Right lung (tissue), 5 donors: ENCODE measurements around the gene SFXN2. TPM values are rescaled to one million over a fixed set of nuclear protein-coding genes. Genes with fewer than 3 reads are reported as not detected.
"Not testable (repeated sequence)": the region's sequence is repeated elsewhere in the genome, so short reads cannot be mapped to it uniquely, and the experiment has no call there.

ENCODE experiments used
- DNase-seq, 2 donors: peaks; one replicate each; pipeline ENCODE4 v3.0.0-alpha.2; 2013
- polyA plus RNA-seq, 5 donors: library from polyadenylated mRNA; unstranded; fragments of 120-200 nt; gene quantifications; one replicate each; pipeline versions ENCODE4 v1.2.1 to v1.2.3, GENCODE V29; 2013; ENCODE audit warnings: inconsistent platforms in 1 of 5, low replicate concordance in 1 of 5; ENCODE audit not compliant: insufficient read length in 5 of 5, insufficient read depth in 1 of 5

Gene SFXN2
- polyA plus RNA-seq, 5 donors: 14.5 to 18.6 (median 17.1) TPM

GRCh38 chr10:102678842-102679289, 35.6 kb upstream of the SFXN2 start:
- DNase-seq: no peak

GRCh38 chr10:102679596-102679995, 34.8 kb upstream of the SFXN2 start:
- no peak for DNase-seq

- no peak for DNase-seq
Observed at GRCh38 chr10:102681696-102682095, 32.7 kb upstream of the SFXN2 start.

- no peak for DNase-seq
Observed at GRCh38 chr10:102682416-102682815, 32.0 kb upstream of the SFXN2 start.

- DNase-seq: no peak
Observed at GRCh38 chr10:102682981-102683380, 31.5 kb upstream of the SFXN2 start.

- DNase-seq: no peak
Observed at GRCh38 chr10:102683736-102684135, 30.7 kb upstream of the SFXN2 start.

- no peak for DNase-seq
Observed at GRCh38 chr10:102691285-102692066, 23.0 kb upstream of the SFXN2 start.

GRCh38 chr10:102695401-102695800, 19.0 kb upstream of the SFXN2 start:
- not testable (repeated sequence) for DNase-seq

GRCh38 chr10:102696736-102697135, 17.7 kb upstream of the SFXN2 start:
- DNase-seq: no peak

- no peak for DNase-seq
Observed at GRCh38 chr10:102698894-102699293, 15.5 kb upstream of the SFXN2 start.

- no peak for DNase-seq
Observed at GRCh38 chr10:102701272-102701671, 13.2 kb upstream of the SFXN2 start.

- DNase-seq: no peak
Observed at GRCh38 chr10:102701796-102702195, 12.6 kb upstream of the SFXN2 start.

GRCh38 chr10:102702742-102703141, 11.7 kb upstream of the SFXN2 start:
- DNase-seq: no peak

GRCh38 chr10:102704915-102705314, 9.5 kb upstream of the SFXN2 start:
- no peak for DNase-seq

GRCh38 chr10:102705531-102705930, 8.9 kb upstream of the SFXN2 start:
- no peak for DNase-seq

- DNase-seq: no peak
Observed at GRCh38 chr10:102710609-102711008, 3.8 kb upstream of the SFXN2 start.

- no peak for DNase-seq
Observed at GRCh38 chr10:102712089-102712488, 2.3 kb upstream of the SFXN2 start.

GRCh38 chr10:102712843-102713538, 1.4 kb upstream of the SFXN2 start:
- DNase-seq: no peak

- no peak for DNase-seq
Observed at GRCh38 chr10:102713539-102713813, 960 bp upstream of the SFXN2 start.

GRCh38 chr10:102713814-102714620, 419 bp upstream of the SFXN2 start, which contains the start of gene ARL3:
Gene ARL3, minus strand, starts transcription at chr10:102714397. Its CDS starts 122 bp downstream, at chr10:102714275.
- DNase-seq: peak; percentile 98 to 99

- DNase-seq: no peak
Observed at GRCh38 chr10:102715880-102716279, 1.4 kb downstream of the SFXN2 start.

- DNase-seq: not testable (repeated sequence)
Observed at GRCh38 chr10:102716900-102717565, 2.6 kb downstream of the SFXN2 start.
